ENCODE measurements around the gene CD177. TPM values are rescaled to one million over a fixed set of nuclear protein-coding genes. Genes with fewer than 3 reads are reported as not detected.
"Not testable (repeated sequence)": the region's sequence is repeated elsewhere in the genome, so short reads cannot be mapped to it uniquely, and the experiment has no call there.

CD177 gene
- total and polyA plus RNA-seq, 8 donors, result 0.14 to 2.8 (median 0.28) TPM; not detected in 1

DNA sequence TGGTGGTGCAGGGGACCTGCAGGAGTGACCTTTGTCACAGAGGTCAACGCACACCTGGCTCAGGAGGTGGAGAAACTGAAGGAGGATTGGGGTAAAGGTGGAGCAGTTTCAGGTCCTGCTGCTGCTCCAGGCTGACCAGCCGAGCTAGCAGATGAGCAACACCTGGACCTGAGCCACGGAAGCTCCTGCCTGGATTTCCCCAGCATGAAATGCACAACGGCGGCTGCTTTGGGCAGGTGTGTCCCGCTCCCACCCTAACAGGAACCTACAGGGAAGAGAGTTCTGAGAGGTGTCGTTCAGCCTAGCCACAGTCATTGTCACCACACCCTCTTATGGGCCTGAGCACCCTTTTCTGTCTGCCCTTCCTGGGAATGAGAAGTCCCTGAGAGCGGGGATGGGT, 15.7 kb upstream of the CD177 start:
- TF ChIP-seq, protein P1, sequence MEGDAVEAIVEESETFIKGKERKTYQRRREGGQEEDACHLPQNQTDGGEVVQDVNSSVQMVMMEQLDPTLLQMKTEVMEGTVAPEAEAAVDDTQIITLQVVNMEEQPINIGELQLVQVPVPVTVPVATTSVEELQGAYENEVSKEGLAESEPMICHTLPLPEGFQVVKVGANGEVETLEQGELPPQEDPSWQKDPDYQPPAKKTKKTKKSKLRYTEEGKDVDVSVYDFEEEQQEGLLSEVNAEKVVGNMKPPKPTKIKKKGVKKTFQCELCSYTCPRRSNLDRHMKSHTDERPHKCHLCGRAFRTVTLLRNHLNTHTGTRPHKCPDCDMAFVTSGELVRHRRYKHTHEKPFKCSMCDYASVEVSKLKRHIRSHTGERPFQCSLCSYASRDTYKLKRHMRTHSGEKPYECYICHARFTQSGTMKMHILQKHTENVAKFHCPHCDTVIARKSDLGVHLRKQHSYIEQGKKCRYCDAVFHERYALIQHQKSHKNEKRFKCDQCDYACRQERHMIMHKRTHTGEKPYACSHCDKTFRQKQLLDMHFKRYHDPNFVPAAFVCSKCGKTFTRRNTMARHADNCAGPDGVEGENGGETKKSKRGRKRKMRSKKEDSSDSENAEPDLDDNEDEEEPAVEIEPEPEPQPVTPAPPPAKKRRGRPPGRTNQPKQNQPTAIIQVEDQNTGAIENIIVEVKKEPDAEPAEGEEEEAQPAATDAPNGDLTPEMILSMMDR (IDR thresholded peaks at IDR 0.05), result no peak
- FAIRE-seq (no peak), ATAC-seq (no peak), DNase-seq (no peak)
- Histone ChIP-seq H3K4me1 (no peaks in the 10 kb centered on the region), H3K9me3 (no peaks in the 10 kb centered on the region), H3K27me3 (no peaks in the 10 kb centered on the region), H3K36me3 (no peaks in the 10 kb centered on the region), H3K4me3 (no peak overlapping the region), H3K27ac (no peak overlapping the region)
- WGBS, 2 donors, result 60 to 63% methylated on average over 8 of the region's 8 CpGs
- intact Hi-C loops (cut with DNase I), result no loop called here

DNA sequence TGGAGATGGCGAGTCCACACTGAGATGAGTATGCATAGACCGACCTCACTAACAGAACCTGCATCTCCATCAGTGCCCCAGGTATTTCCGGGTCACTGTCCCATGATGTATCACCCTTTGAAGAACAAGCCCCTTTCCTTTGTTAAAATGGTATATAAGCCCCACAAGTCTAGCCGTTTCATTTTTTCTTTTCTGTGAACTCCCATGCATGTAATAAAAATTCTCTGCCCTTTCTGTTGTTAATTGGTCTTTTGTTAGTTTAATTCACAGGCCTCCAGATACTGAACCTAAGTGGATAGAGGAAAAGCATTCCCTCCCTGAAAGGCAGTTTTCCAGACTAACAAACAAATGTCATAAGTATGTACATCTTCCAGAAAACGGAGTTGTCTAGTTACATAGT, 15.0 kb upstream of the CD177 start:
- Histone ChIP-seq H3K4me1 (no peaks in the 10 kb centered on the region), H3K27ac (no peak overlapping the region), H3K27me3 (no peaks in the 10 kb centered on the region), H3K4me3 (no peak overlapping the region), H3K9me3 (no peaks in the 10 kb centered on the region), H3K36me3 (no peaks in the 10 kb centered on the region)
- intact Hi-C loops (cut with DNase I), result no loop called here
- ATAC-seq, result no peak
- TF ChIP-seq, protein P1 (IDR thresholded peaks at IDR 0.05), result no peak
- FAIRE-seq, result no peak
- no peak for DNase-seq
- 45 to 53% methylated on average over 5 of the region's 5 CpGs for WGBS, 2 donors

DNA sequence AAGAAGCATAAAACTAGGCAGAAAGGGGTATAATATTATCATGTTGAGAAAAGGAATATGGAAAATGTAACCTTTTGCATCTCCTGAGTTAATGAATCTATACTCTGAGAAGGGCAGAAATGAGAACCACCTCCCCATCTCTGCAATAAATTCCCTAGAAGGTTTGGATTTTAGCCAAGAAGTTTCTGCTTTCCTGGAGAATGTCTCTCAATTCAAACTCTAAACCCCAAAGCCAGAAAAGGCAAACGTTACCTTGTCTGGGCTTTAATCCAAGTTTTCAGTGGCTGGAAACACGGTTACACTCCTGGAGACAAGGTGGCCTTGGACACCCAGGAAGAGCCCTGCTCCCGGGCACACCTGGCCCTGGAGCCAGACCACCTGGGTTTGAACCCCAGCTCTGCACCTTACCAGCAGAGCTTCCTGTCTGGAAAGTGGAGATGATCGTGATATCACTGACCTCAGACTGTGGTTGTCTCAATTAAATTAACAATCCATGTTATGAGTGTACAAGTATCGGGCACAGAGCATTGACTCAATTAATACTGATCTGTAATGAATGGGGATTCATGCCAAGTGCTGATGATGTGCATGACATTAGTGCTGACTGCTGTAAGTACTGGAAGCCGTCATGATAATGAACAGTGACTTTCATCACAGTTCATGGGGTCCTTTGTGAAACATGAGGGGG, 14.1 kb upstream of the CD177 start:
- intact Hi-C loops (cut with DNase I), result not testable (repeated sequence)

GRCh38 chr19:43340101-43340500, 13.4 kb upstream of the CD177 start:
- H3K36me3 ChIP-seq; ATAC-seq; intact Hi-C loops (cut with DNase I); H3K27me3 ChIP-seq; FAIRE-seq; H3K4me3 ChIP-seq; H3K4me1 ChIP-seq; H3K27ac ChIP-seq; DNase-seq; H3K9me3 ChIP-seq: not testable (repeated sequence)
- WGBS, 2 donors, result 69 to 70% methylated on average over 2 of the region's 2 CpGs

More for the DNA sequence above, 14.1 kb upstream of the CD177 start:
- not testable (repeated sequence) for H3K4me1 ChIP-seq, H3K36me3 ChIP-seq, H3K27me3 ChIP-seq, H3K9me3 ChIP-seq, ATAC-seq, DNase-seq, H3K4me3 ChIP-seq, FAIRE-seq, H3K27ac ChIP-seq
- 22 to 34% methylated on average over 6 of the region's 6 CpGs for WGBS, 2 donors

- H3K4me1 ChIP-seq; H3K27me3 ChIP-seq; ATAC-seq; H3K36me3 ChIP-seq; DNase-seq; FAIRE-seq; H3K4me3 ChIP-seq; H3K27ac ChIP-seq; intact Hi-C loops (cut with DNase I); H3K9me3 ChIP-seq: not testable (repeated sequence)
- 53 to 77% methylated on average over 3 of the region's 3 CpGs for WGBS, 2 donors
Measured at GRCh38 chr19:43341098-43341497, 12.4 kb upstream of the CD177 start.

DNA sequence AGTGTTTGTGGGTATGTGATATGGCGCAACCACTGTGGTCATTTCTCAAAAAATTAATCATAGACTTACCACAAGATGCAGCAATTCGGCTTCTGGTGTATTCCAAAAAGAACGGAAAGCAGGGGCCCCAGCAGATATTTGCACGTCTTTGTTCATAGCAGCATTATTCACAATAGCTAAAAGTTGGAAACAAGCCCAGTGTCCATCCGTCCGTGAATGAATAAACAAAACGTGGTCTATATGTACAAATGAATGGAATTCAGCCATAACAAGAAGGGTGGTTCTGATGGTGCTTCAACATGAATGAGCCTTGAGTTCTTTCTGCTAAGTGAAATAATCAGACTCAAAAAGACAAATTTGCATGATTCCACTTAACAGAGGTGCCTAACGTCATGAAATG, 11.4 kb upstream of the CD177 start:
- H3K27me3 ChIP-seq; H3K4me1 ChIP-seq; FAIRE-seq; H3K4me3 ChIP-seq; intact Hi-C loops (cut with DNase I); ATAC-seq; DNase-seq; H3K27ac ChIP-seq; H3K9me3 ChIP-seq; H3K36me3 ChIP-seq: not testable (repeated sequence)
- 44 to 49% methylated on average over 8 of the region's 8 CpGs for WGBS, 2 donors

DNA sequence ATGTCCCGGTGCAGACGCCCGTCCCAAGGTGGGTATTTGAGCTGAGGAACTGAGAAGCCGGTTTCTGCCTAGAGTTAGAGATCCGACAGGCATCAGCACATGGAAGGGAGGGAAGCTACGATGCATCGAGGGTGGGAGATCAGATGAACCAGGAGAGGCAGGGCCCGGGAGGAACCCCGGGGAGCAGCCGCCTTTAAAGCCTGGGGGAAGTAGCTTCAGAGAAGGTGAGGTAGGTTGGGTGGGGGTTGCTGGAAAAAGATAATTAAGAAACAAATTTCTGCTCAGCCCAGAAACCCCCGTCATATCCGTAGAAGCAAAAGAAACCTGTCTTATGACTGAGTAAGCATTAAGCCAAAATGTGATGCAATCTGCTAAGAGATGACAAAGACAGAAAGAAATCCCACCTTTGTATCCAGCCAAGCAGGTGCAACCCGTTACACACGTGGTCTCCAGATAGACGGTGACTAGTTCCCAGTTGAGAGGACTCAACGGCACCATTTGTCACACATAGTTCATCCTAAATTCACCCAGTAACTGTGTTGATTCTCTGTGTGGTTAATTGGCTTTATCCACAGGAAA, 9.1 kb upstream of the CD177 start:
- H3K4me3 ChIP-seq; H3K9me3 ChIP-seq; intact Hi-C loops (cut with DNase I); H3K4me1 ChIP-seq; H3K27me3 ChIP-seq; ATAC-seq; H3K27ac ChIP-seq; H3K36me3 ChIP-seq; DNase-seq; FAIRE-seq: not testable (repeated sequence)
- 43 to 56% methylated on average over 15 to 16 of the region's 16 CpGs for WGBS, 2 donors

DNA sequence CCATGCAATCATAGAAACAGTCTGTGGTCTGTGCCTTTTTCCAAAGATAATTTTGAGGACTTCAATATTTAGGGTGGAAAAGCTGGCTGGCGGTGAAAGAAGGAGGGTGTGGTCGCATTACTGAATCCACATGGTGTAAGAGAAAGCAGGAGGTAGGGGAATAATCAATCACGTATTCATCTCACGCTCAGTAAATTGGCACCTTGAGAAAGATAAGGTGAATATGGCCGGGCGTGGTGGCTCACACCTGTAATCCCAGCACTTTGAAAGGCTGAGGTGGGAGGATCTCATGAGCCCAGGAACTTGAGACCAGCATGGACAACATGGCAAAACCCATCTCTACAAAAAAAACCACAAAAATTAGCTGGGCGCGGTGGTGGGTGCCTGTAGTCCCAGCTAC, 3.7 kb upstream of the CD177 start:
- H3K4me3 ChIP-seq; H3K9me3 ChIP-seq; ATAC-seq; H3K27me3 ChIP-seq; H3K36me3 ChIP-seq; intact Hi-C loops (cut with DNase I); H3K27ac ChIP-seq; H3K4me1 ChIP-seq; FAIRE-seq; DNase-seq: not testable (repeated sequence)
- 63 to 75% methylated on average over 8 of the region's 8 CpGs for WGBS, 2 donors

All from pancreas (tissue), 10 donors.